Fibroblast of the aortic adventitia (primary cell): ENCODE results near the gene TCL1B. TPM values are rescaled to one million over a fixed set of nuclear protein-coding genes. Genes with fewer than 3 reads are reported as not detected.

Source experiments
- DNase-seq: peaks from one replicate; pipeline ENCODE4 v3.0.0-alpha.2; 2010; ENCODE audit warnings: low read depth
- H3K4me3 ChIP-seq: 2 replicates; pipeline ENCODE4 v1.5.1; 2011; ENCODE audit warnings: low read depth, mild to moderate bottlenecking, control low read depth, low read length, moderate library complexity
- CTCF ChIP-seq: IDR thresholded peaks from 2 replicates; pipeline ENCODE4 v1.5.1; 2011; ENCODE audit warnings: mild to moderate bottlenecking, low read length, control low read depth, inconsistent platforms; ENCODE audit not compliant: insufficient read depth
- total RNA-seq: library from RNA; depleted of rRNA; stranded (reverse); fragments of >200 nt; gene quantifications from 2 replicates; pipeline ENCODE4 v1.2.3, GENCODE V29; 2012; ENCODE audit warnings: low replicate concordance

The TCL1B gene
- 0.98 TPM in 1 of 2 replicates, not detected in the other for total RNA-seq

- H3K4me3 ChIP-seq: no peak within 1 kb of the TSS
- no peak for DNase-seq
- no peak for TF ChIP-seq CTCF
Observed at GRCh38 chr14:95685978-95686922, at the start of gene TCL1B. TCL1B (plus strand) TSS chr14:95686426; CDS start chr14:95686468, 42 bp downstream.

- DNase-seq: no peak
- no peak overlapping the region for H3K4me3 ChIP-seq
- TF ChIP-seq CTCF: no peak
Observed at GRCh38 chr14:95644981-95645380, 41.2 kb upstream of the TCL1B start.

- DNase-seq: no peak
- no peak for TF ChIP-seq CTCF
- no peak overlapping the region for H3K4me3 ChIP-seq
Observed at GRCh38 chr14:95645389-95645996, 40.7 kb upstream of the TCL1B start.

- no peak overlapping the region for H3K4me3 ChIP-seq
- no peak for TF ChIP-seq CTCF
- DNase-seq: no peak
Observed at GRCh38 chr14:95647926-95648325, 38.3 kb upstream of the TCL1B start.

- no peak overlapping the region for H3K4me3 ChIP-seq
- TF ChIP-seq CTCF: no peak
- no peak for DNase-seq
Observed at GRCh38 chr14:95649230-95649629, 37.0 kb upstream of the TCL1B start.

GRCh38 chr14:95651028-95651427, 35.2 kb upstream of the TCL1B start:
- DNase-seq: no peak

More at GRCh38 chr14:95651028-95651427, 35.2 kb upstream of the TCL1B start:
- TF ChIP-seq CTCF: no peak
- no peak overlapping the region for H3K4me3 ChIP-seq
